HepG2 (cell line): ENCODE results near the gene NFATC3. TPM values are rescaled to one million over a fixed set of nuclear protein-coding genes. Genes with fewer than 3 reads are reported as not detected.

Experiments
- BORCS8-MEF2B ChIP-seq: sonication (generic); formaldehyde crosslinking; IDR thresholded peaks from 2 replicates; pipeline ENCODE4 v1.8.0; 2022; ENCODE audit warnings: mild to moderate bottlenecking, missing genetic modification reagents
- HNRNPL ChIP-seq: fragments of 200-400 bp; formaldehyde crosslinking; IDR thresholded peaks from 2 replicates; pipeline ENCODE4 v1.6.1; 2017; ENCODE audit warnings: mild to moderate bottlenecking, low read depth, low read length
- MAZ ChIP-seq, 2 experiments: sonication (generic) in 1 of 2; formaldehyde crosslinking in 1 of 2; IDR thresholded peaks; 2 replicates each; pipeline versions ENCODE4 v1.5.0 to v1.6.1; 2012 to 2020; ENCODE audit warnings: low read depth in 2 of 2, mild to moderate bottlenecking in 2 of 2, borderline replicate concordance in 1 of 2, improper control_type of control experiment in 1 of 2, low read length in 1 of 2, missing genetic modification reagents in 1 of 2, moderate library complexity in 1 of 2
- NFE2L1 ChIP-seq: sonication (generic); formaldehyde crosslinking; IDR thresholded peaks from 2 replicates; pipeline ENCODE4 v1.4.0; 2020; ENCODE audit warnings: missing genetic modification reagents, mild to moderate bottlenecking, borderline replicate concordance
- NFKB2 ChIP-seq: sonication (generic); formaldehyde crosslinking; IDR thresholded peaks from 2 replicates; pipeline ENCODE4 v1.4.0; 2020; ENCODE audit warnings: missing genetic modification reagents, borderline replicate concordance
- NR2F2 ChIP-seq: IDR thresholded peaks from 2 replicates; pipeline ENCODE4 v1.6.1; 2012; ENCODE audit warnings: low read depth, inconsistent platforms, borderline replicate concordance
- RORA ChIP-seq: sonication (generic); formaldehyde crosslinking; IDR thresholded peaks from 2 replicates; pipeline ENCODE4 v1.5.0; 2020; ENCODE audit warnings: mild to moderate bottlenecking, missing genetic modification reagents, moderate library complexity
- SP1 ChIP-seq, 2 experiments: fragments of 450-650 bp in 1 of 2; sonication (generic) in 1 of 2; formaldehyde crosslinking in 1 of 2; IDR thresholded peaks; 2 replicates each; pipeline versions ENCODE4 v1.4.0 to v1.6.1; 2016 to 2020; ENCODE audit warnings: missing genetic modification reagents in 1 of 2
- ZNF234 ChIP-seq: sonication (generic); formaldehyde crosslinking; conservative IDR thresholded peaks from 2 replicates; pipeline ENCODE4 v1.5.1; 2020; ENCODE audit warnings: mild to moderate bottlenecking, missing genetic modification reagents
- ZNF24 ChIP-seq: fragments of 450-650 bp; IDR thresholded peaks from 2 replicates; pipeline ENCODE4 v1.6.1; 2017; ENCODE audit warnings: antibody characterized with exemption, mild to moderate bottlenecking
- ZNF296 ChIP-seq: sonication (generic); formaldehyde crosslinking; conservative IDR thresholded peaks from 2 replicates; pipeline ENCODE4 v1.5.0; 2020; ENCODE audit warnings: mild to moderate bottlenecking, missing genetic modification reagents
- ZNF431 ChIP-seq: sonication (generic); formaldehyde crosslinking; IDR thresholded peaks from 2 replicates; pipeline ENCODE4 v1.9.0; 2022; ENCODE audit warnings: missing genetic modification reagents, low read depth, mild to moderate bottlenecking, borderline replicate concordance
- polyA plus RNA-seq, 8 experiments: library from polyadenylated mRNA; depleted of rRNA in 3 of 8; stranded (reverse) in 7 of 8; unstranded in 1 of 8; fragments of >200 nt; fragmentation: Illumina TruSeq in 4 of 8; extraction: Trizol in 4 of 8; gene quantifications; 2 replicates each; pipeline versions ENCODE4 v1.2.1 to v1.2.3, GENCODE V29; 2011 to 2016; ENCODE audit warnings: low read depth in 4 of 8, missing spikeins in 1 of 8, mixed read lengths in 1 of 8; ENCODE audit not compliant: insufficient read depth in 1 of 8
- total RNA-seq, 5 experiments: library from RNA; depleted of rRNA; stranded (reverse); fragments of >200 nt; fragmentation: Illumina TruSeq; extraction: Trizol; gene quantifications; 2 replicates each; pipeline ENCODE4 v1.2.3, GENCODE V29; 2016; ENCODE audit warnings: low read depth in 1 of 5
- TF ChIP-seq, protein P1 (sequence below): sonication (generic); formaldehyde crosslinking; IDR thresholded peaks from 2 replicates; pipeline ENCODE4 v1.4.0; 2020; ENCODE audit warnings: missing genetic modification reagents, borderline replicate concordance
- TF ChIP-seq, protein P2 (sequence below): sonication (generic); formaldehyde crosslinking; IDR thresholded peaks from 2 replicates; pipeline ENCODE4 v1.8.1; 2023; ENCODE audit warnings: mild to moderate bottlenecking, inconsistent platforms, moderate library complexity, missing genetic modification reagents, borderline replicate concordance
- TF ChIP-seq, protein P3 (sequence below): sonication (generic); formaldehyde crosslinking; IDR thresholded peaks from 2 replicates; pipeline ENCODE4 v1.5.1; 2020; ENCODE audit warnings: missing genetic modification reagents, mild to moderate bottlenecking, borderline replicate concordance
- TF ChIP-seq, protein P4 (sequence below): sonication (generic); formaldehyde crosslinking; IDR thresholded peaks from 2 replicates; pipeline ENCODE4 v1.4.0; 2020; ENCODE audit warnings: mild to moderate bottlenecking, missing genetic modification reagents
- TF ChIP-seq, protein P5 (sequence below): sonication (generic); formaldehyde crosslinking; IDR thresholded peaks from 2 replicates; pipeline ENCODE4 v1.8.0; 2022; ENCODE audit warnings: mild to moderate bottlenecking, missing genetic modification reagents
- TF ChIP-seq, protein P6 (sequence below): IDR thresholded peaks from 2 replicates; pipeline ENCODE4 v1.6.1; 2016

NFATC3 gene
- total and polyA plus RNA-seq, 2 of the 13 experiments (the other 11 are each of a cell fraction or from before 2014, with no cell fraction given): 52.6 to 62.7 TPM

DNA sequence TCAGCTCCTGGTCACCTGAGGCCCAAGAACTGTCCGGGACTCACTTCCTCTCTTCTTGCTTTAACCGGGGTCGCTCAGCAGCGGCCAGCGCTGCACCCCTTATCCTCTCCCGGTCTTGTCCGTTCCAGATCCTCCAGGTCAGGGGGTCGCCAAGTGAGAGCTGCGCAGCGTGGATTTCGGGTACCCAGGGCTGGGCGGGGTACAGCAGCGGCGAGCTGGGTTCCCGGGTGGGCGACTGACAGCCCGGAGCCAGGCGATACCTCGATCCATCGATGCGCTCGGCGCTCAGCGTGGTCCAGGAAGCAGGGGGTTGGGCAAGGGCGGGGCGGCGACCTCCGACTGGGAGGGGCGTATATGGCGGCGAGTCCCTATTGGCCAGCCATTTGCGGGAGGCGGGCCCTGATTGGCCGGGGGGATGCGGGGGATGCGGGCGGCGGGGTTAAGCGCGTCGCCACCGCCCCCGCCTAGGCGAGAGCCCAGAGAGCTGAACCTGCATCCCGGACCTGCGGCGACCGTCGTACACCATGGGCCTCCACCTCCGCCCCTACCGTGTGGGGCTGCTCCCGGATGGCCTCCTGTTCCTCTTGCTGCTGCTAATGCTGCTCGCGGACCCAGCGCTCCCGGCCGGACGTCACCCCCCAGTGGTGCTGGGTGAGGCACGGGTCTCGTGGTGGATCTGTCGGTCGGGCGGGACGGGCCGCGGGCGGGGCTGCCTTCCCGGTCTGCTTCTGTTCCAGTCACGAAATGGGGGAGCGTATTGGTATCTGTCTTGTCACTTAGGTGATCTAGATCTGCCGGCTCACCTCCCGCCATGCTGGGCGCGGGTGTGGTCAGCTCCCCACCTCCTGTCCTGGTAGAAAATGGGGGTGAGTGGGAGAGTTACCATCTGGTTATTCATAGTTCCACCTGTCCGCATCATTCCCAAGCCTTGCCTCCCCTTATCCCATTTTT lies 160.0 kb downstream of the NFATC3 start, which contains the start of gene PLA2G15 (continued):
- TF ChIP-seq, protein P1, sequence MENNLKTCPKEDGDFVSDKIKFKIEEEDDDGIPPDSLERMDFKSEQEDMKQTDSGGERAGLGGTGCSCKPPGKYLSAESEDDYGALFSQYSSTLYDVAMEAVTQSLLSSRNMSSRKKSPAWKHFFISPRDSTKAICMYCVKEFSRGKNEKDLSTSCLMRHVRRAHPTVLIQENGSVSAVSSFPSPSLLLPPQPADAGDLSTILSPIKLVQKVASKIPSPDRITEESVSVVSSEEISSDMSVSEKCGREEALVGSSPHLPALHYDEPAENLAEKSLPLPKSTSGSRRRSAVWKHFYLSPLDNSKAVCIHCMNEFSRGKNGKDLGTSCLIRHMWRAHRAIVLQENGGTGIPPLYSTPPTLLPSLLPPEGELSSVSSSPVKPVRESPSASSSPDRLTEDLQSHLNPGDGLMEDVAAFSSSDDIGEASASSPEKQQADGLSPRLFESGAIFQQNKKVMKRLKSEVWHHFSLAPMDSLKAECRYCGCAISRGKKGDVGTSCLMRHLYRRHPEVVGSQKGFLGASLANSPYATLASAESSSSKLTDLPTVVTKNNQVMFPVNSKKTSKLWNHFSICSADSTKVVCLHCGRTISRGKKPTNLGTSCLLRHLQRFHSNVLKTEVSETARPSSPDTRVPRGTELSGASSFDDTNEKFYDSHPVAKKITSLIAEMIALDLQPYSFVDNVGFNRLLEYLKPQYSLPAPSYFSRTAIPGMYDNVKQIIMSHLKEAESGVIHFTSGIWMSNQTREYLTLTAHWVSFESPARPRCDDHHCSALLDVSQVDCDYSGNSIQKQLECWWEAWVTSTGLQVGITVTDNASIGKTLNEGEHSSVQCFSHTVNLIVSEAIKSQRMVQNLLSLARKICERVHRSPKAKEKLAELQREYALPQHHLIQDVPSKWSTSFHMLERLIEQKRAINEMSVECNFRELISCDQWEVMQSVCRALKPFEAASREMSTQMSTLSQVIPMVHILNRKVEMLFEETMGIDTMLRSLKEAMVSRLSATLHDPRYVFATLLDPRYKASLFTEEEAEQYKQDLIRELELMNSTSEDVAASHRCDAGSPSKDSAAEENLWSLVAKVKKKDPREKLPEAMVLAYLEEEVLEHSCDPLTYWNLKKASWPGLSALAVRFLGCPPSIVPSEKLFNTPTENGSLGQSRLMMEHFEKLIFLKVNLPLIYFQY (CRISPR knock-in tag): no peak
- TF ChIP-seq RORA (CRISPR knock-in tag) (no peak), MAZ (IDR thresholded peaks at IDR 0.05; ENCODE audit: borderline replicate concordance, low read depth, low read length) (peak; percentile 93), MAZ (CRISPR knock-in tag; IDR thresholded peaks at IDR 0.05; ENCODE audit: low read depth) (peak; percentile 99), SP1 (IDR thresholded peaks at IDR 0.05) (peak; percentile 74), SP1 (CRISPR knock-in tag; IDR thresholded peaks at IDR 0.05) (peak; percentile 97), ZNF296 (CRISPR knock-in tag) (no peak), NFE2L1 (CRISPR knock-in tag) (peak; percentile 61; the same call in 1 of the 2 replicates), BORCS8-MEF2B (CRISPR knock-in tag) (peak; percentile 61; the same call in 1 of the 2 replicates), HNRNPL (peak; percentile 37; the same call in 1 of the 2 replicates), NFKB2 (CRISPR knock-in tag) (peak; percentile 92; the same call in 1 of the 2 replicates), ZNF24 (no peak), ZNF431 (CRISPR knock-in tag) (no peak), ZNF234 (CRISPR knock-in tag) (peak; percentile 89), NR2F2 (no peak; the same call in 1 of the 2 replicates)
- TF ChIP-seq, protein P2, sequence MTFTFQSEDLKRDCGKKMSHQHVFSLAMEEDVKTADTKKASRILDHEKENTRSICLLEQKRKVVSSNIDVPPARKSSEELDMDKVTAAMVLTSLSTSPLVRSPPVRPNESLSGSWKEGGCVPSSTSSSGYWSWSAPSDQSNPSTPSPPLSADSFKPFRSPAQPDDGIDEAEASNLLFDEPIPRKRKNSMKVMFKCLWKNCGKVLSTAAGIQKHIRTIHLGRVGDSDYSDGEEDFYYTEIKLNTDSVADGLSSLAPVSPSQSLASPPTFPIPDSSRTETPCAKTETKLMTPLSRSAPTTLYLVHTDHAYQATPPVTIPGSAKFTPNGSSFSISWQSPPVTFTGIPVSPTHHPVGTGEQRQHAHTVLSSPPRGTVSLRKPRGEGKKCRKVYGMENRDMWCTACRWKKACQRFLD (CRISPR knock-in tag): 0 out of 2 replicates have a peak, but pooled peaks have one; percentile 75
- TF ChIP-seq, protein P3, sequence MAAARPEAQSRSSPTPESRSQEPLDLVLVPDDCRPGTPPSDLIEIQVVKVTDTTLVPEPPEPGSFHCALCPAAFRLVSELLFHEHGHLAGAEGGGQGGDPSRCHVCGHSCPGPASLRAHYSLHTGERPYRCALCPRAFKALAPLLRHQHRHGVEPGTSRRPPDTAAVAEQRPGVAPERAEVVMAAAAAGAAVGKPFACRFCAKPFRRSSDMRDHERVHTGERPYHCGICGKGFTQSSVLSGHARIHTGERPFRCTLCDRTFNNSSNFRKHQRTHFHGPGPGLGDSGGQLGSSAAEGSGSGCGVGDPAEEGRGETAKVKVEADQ (CRISPR knock-in tag): peak; percentile 84
- TF ChIP-seq, protein P4, sequence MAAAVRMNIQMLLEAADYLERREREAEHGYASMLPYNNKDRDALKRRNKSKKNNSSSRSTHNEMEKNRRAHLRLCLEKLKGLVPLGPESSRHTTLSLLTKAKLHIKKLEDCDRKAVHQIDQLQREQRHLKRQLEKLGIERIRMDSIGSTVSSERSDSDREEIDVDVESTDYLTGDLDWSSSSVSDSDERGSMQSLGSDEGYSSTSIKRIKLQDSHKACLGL: peak; percentile 91
- TF ChIP-seq, protein P5, sequence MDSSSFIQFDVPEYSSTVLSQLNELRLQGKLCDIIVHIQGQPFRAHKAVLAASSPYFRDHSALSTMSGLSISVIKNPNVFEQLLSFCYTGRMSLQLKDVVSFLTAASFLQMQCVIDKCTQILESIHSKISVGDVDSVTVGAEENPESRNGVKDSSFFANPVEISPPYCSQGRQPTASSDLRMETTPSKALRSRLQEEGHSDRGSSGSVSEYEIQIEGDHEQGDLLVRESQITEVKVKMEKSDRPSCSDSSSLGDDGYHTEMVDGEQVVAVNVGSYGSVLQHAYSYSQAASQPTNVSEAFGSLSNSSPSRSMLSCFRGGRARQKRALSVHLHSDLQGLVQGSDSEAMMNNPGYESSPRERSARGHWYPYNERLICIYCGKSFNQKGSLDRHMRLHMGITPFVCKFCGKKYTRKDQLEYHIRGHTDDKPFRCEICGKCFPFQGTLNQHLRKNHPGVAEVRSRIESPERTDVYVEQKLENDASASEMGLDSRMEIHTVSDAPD: no peak; the same call in 1 of the 2 replicates
- TF ChIP-seq, protein P6, sequence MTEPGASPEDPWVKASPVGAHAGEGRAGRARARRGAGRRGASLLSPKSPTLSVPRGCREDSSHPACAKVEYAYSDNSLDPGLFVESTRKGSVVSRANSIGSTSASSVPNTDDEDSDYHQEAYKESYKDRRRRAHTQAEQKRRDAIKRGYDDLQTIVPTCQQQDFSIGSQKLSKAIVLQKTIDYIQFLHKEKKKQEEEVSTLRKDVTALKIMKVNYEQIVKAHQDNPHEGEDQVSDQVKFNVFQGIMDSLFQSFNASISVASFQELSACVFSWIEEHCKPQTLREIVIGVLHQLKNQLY (CRISPR knock-in tag): peak; percentile 9; the same call in 1 of the 2 replicates
